Brain pericyte (primary cell): Measurements from ENCODE around the gene SBK2.
"Not testable (repeated sequence)": the region's sequence is repeated elsewhere in the genome, so short reads cannot be mapped to it uniquely, and the experiment has no call there.

ENCODE experiments used
- DNase-seq: peaks from one replicate; pipeline ENCODE4 v3.0.0-alpha.2; 2012; ENCODE audit warnings: low read depth, low spot score

Gene SBK2

GRCh38 chr19:55535965-55536350 is 975 bp downstream of the SBK2 start:
- no peak for DNase-seq

- no peak for DNase-seq
Measured at GRCh38 chr19:55535173-55535964, 1.6 kb downstream of the SBK2 start.

- not testable (repeated sequence) for DNase-seq
Measured at GRCh38 chr19:55534280-55534679, 2.7 kb downstream of the SBK2 start.

- no peak for DNase-seq
Measured at GRCh38 chr19:55530996-55531395, 5.9 kb downstream of the SBK2 start.

- no peak for DNase-seq
Measured at GRCh38 chr19:55529636-55530234, 7.2 kb downstream of the SBK2 start.

GRCh38 chr19:55528030-55528803 is 8.7 kb downstream of the SBK2 start:
- DNase-seq = no peak

- DNase-seq = no peak
Measured at GRCh38 chr19:55527197-55528029, 9.5 kb downstream of the SBK2 start.

- DNase-seq = peak; percentile 80
Measured at GRCh38 chr19:55526216-55527196, 10.4 kb downstream of the SBK2 start.

- no peak for DNase-seq
Measured at GRCh38 chr19:55525289-55526101, 11.4 kb downstream of the SBK2 start.

- no peak for DNase-seq
Measured at GRCh38 chr19:55520691-55521292, 16.1 kb downstream of the SBK2 start.

- no peak for DNase-seq
Measured at GRCh38 chr19:55519451-55520311, 17.3 kb downstream of the SBK2 start.

- DNase-seq = peak; percentile 82
Measured at GRCh38 chr19:55516878-55517620, 19.9 kb downstream of the SBK2 start.

- no peak for DNase-seq
Measured at GRCh38 chr19:55508120-55508519, 28.8 kb downstream of the SBK2 start.

GRCh38 chr19:55504981-55505380 is 32.0 kb downstream of the SBK2 start:
- no peak for DNase-seq

- no peak for DNase-seq
Measured at GRCh38 chr19:55504252-55504603, 32.7 kb downstream of the SBK2 start.

- DNase-seq = peak; percentile 73
Measured at GRCh38 chr19:55503502-55504251, 33.3 kb downstream of the SBK2 start.

GRCh38 chr19:55503157-55503501 is 33.8 kb downstream of the SBK2 start:
- no peak for DNase-seq
